ENCODE results near the gene TTLL7.

DNA sequence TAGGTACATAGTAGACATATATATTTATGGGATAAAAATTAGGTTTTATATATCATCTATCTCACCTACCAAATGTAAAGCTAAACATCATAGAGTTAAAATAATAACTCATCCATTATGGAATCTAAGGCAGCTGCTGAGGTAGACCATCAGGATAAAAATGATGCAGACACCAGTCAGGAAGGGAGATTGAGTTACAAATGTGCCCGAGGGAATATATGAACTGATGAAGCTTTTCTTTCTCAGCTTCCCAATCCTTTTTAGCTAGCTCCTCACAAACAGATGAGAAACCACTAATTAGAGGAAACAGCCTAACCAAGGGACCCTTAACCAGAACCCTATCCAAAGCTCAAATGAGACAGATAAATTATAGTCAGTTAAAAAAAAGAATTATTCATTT is 20.9 kb downstream of the TTLL7 start:
- TF ChIP-seq EZH2 (IDR thresholded peaks at IDR 0.05; ENCODE audit: borderline replicate concordance, insufficient read depth, low read depth, low read length, poor library complexity, severe bottlenecking): no peak
- TF ChIP-seq, protein P1, sequence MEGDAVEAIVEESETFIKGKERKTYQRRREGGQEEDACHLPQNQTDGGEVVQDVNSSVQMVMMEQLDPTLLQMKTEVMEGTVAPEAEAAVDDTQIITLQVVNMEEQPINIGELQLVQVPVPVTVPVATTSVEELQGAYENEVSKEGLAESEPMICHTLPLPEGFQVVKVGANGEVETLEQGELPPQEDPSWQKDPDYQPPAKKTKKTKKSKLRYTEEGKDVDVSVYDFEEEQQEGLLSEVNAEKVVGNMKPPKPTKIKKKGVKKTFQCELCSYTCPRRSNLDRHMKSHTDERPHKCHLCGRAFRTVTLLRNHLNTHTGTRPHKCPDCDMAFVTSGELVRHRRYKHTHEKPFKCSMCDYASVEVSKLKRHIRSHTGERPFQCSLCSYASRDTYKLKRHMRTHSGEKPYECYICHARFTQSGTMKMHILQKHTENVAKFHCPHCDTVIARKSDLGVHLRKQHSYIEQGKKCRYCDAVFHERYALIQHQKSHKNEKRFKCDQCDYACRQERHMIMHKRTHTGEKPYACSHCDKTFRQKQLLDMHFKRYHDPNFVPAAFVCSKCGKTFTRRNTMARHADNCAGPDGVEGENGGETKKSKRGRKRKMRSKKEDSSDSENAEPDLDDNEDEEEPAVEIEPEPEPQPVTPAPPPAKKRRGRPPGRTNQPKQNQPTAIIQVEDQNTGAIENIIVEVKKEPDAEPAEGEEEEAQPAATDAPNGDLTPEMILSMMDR (IDR thresholded peaks at IDR 0.05): no peak

Measured in B cell (primary cell).